Mesendoderm (in vitro differentiated cells): Measurements from ENCODE around the gene CPED1.

Source experiments
- DNase-seq: peaks from one replicate; pipeline ENCODE4 v3.0.0; 2013
- H2AK5ac ChIP-seq: 2 replicates; pipeline ENCODE4 v1.6.1; 2013; ENCODE audit warnings: low read length, inconsistent platforms
- H2BK120ac ChIP-seq: 2 replicates; pipeline ENCODE4 v1.6.1; 2013; ENCODE audit warnings: low read depth, mild to moderate bottlenecking, low read length, moderate library complexity, mixed read lengths
- H2BK15ac ChIP-seq: replicated peaks from 2 replicates; pipeline ENCODE4 v1.6.1; 2013; ENCODE audit warnings: low read depth, mild to moderate bottlenecking, moderate library complexity
- H2BK5ac ChIP-seq: 2 replicates; pipeline ENCODE4 v1.6.1; 2013; ENCODE audit warnings: low read length, inconsistent platforms
- H3K18ac ChIP-seq: 2 replicates; pipeline ENCODE4 v1.6.1; 2013; ENCODE audit warnings: mild to moderate bottlenecking, low read length, mixed read lengths
- H3K23ac ChIP-seq: one replicate; pipeline ENCODE4 v1.6.1; 2013; ENCODE audit warnings: low read length
- H3K27ac ChIP-seq: 2 replicates; pipeline ENCODE4 v1.5.1; 2013; ENCODE audit warnings: low read depth, mild to moderate bottlenecking, inconsistent platforms, low read length, moderate library complexity
- H3K27me3 ChIP-seq: 2 replicates; pipeline ENCODE4 v1.6.1; 2013; ENCODE audit warnings: low read length, control low read depth, mild to moderate bottlenecking, inconsistent platforms; ENCODE audit not compliant: insufficient read depth, poor library complexity
- H3K36me3 ChIP-seq: 2 replicates; pipeline ENCODE4 v1.6.1; 2013; ENCODE audit warnings: low read length, inconsistent platforms; ENCODE audit not compliant: control insufficient read depth, insufficient read depth
- H3K4ac ChIP-seq: one replicate; pipeline ENCODE4 v1.6.1; 2013; ENCODE audit warnings: low read depth, mild to moderate bottlenecking, low read length, moderate library complexity
- H3K4me1 ChIP-seq: 2 replicates; pipeline ENCODE4 v1.6.1; 2013; ENCODE audit warnings: low read depth, low read length, inconsistent platforms; ENCODE audit not compliant: control insufficient read depth
- H3K4me2 ChIP-seq: 2 replicates; pipeline ENCODE4 v1.6.1; 2013; ENCODE audit warnings: low read length
- H3K4me3 ChIP-seq: 2 replicates; pipeline ENCODE4 v1.5.1; 2013; ENCODE audit warnings: mild to moderate bottlenecking, low read length
- H3K56ac ChIP-seq: one replicate; pipeline ENCODE4 v1.6.1; 2013; ENCODE audit warnings: low read length
- H3K79me1 ChIP-seq: 2 replicates; pipeline ENCODE4 v1.6.1; 2013; ENCODE audit warnings: low read length, inconsistent platforms
- H3K79me2 ChIP-seq: 2 replicates; pipeline ENCODE4 v1.6.1; 2013; ENCODE audit warnings: mild to moderate bottlenecking, low read length; ENCODE audit not compliant: control insufficient read depth, insufficient read depth
- H3K9ac ChIP-seq: 2 replicates; pipeline ENCODE4 v1.6.1; 2013; ENCODE audit warnings: low read length, inconsistent platforms
- H4K5ac ChIP-seq: one replicate; pipeline ENCODE4 v1.6.1; 2013; ENCODE audit warnings: low read length
- H4K8ac ChIP-seq: one replicate; pipeline ENCODE4 v1.6.1; 2013; ENCODE audit warnings: low read depth, mild to moderate bottlenecking, control low read depth, low read length, moderate library complexity
- whole genome bisulfite sequencing: extraction: QIAGEN DNeasy Blood & Tissue Kit; methylation state at CpG from one replicate; pipeline ENCODE4 v1.1.7; 2013; ENCODE audit warnings: low lambda C conversion rate, missing lambda C conversion rate; ENCODE audit not compliant: insufficient coverage; ENCODE audit errors: extremely low coverage; 5-methylcytosine and 5-hydroxymethylcytosine counted together

CPED1 gene

GRCh38 chr7:121042195-121042594 lies 53.7 kb downstream of the CPED1 start:
- WGBS: no CpG with 5 or more reads among the region's 2 CpGs
- no peaks in the 10 kb centered on the region for H3K79me2 ChIP-seq

GRCh38 chr7:121042899-121043298 lies 54.4 kb downstream of the CPED1 start:
- Histone ChIP-seq H2BK15ac (no peak overlapping the region), H3K23ac (no peak overlapping the region), H2BK5ac (no peak overlapping the region), H3K4me1 (no peaks in the 10 kb centered on the region), H2AK5ac (no peak overlapping the region), H3K27me3 (no peaks in the 10 kb centered on the region), H4K8ac (no peak overlapping the region), H4K5ac (no peak overlapping the region), H3K4ac (no peak overlapping the region), H3K4me3 (no peak overlapping the region), H3K27ac (no peak overlapping the region), H3K4me2 (no peak overlapping the region), H3K56ac (no peak overlapping the region), H3K36me3 (no peaks in the 10 kb centered on the region), H3K79me1 (no peaks in the 10 kb centered on the region), H3K18ac (no peak overlapping the region), H3K9ac (no peak overlapping the region), H2BK120ac (no peak overlapping the region), H3K79me2 (no peaks in the 10 kb centered on the region)
- no peak for DNase-seq
- no CpG with 5 or more reads among the region's 3 CpGs for whole genome bisulfite sequencing

More at GRCh38 chr7:121042195-121042594, 53.7 kb downstream of the CPED1 start:
- H3K4me3 ChIP-seq: no peak overlapping the region
- no peak overlapping the region for H2BK15ac ChIP-seq
- no peak overlapping the region for H3K9ac ChIP-seq
- H3K36me3 ChIP-seq: no peaks in the 10 kb centered on the region
- H3K79me1 ChIP-seq: no peaks in the 10 kb centered on the region
- no peak overlapping the region for H4K5ac ChIP-seq
- no peaks in the 10 kb centered on the region for H3K27me3 ChIP-seq
- no peak overlapping the region for H2BK5ac ChIP-seq
- no peak overlapping the region for H4K8ac ChIP-seq
- no peak overlapping the region for H2BK120ac ChIP-seq
- no peak overlapping the region for H3K18ac ChIP-seq
- H3K4me2 ChIP-seq: no peak overlapping the region
- H3K4me1 ChIP-seq: no peaks in the 10 kb centered on the region
- H3K4ac ChIP-seq: no peak overlapping the region
- no peak overlapping the region for H3K23ac ChIP-seq
- H3K56ac ChIP-seq: no peak overlapping the region
- H2AK5ac ChIP-seq: no peak overlapping the region
- no peak for DNase-seq
- no peak overlapping the region for H3K27ac ChIP-seq

GRCh38 chr7:121043314-121044234 lies 55.1 kb downstream of the CPED1 start:
- H3K4me3 ChIP-seq: no peak overlapping the region
- no peak overlapping the region for H2BK5ac ChIP-seq
- H3K79me2 ChIP-seq: no peaks in the 10 kb centered on the region
- no peaks in the 10 kb centered on the region for H3K4me1 ChIP-seq
- H3K56ac ChIP-seq: no peak overlapping the region
- H3K4ac ChIP-seq: no peak overlapping the region
- H3K4me2 ChIP-seq: no peak overlapping the region
- H2BK120ac ChIP-seq: no peak overlapping the region
- no peak overlapping the region for H2AK5ac ChIP-seq
- H3K18ac ChIP-seq: no peak overlapping the region
- no peak overlapping the region for H4K5ac ChIP-seq
- no peak overlapping the region for H3K23ac ChIP-seq
- H3K79me1 ChIP-seq: no peaks in the 10 kb centered on the region
- H3K27ac ChIP-seq: no peak overlapping the region
- no peak overlapping the region for H2BK15ac ChIP-seq
- H4K8ac ChIP-seq: no peak overlapping the region
- no peaks in the 10 kb centered on the region for H3K36me3 ChIP-seq
- DNase-seq: no peak
- no CpG with 5 or more reads among the region's 4 CpGs for WGBS
- H3K9ac ChIP-seq: no peak overlapping the region
- H3K27me3 ChIP-seq: no peaks in the 10 kb centered on the region

GRCh38 chr7:121045090-121045489 lies 56.6 kb downstream of the CPED1 start:
- Histone ChIP-seq H3K4me3 (no peak overlapping the region), H2BK15ac (no peak overlapping the region), H3K4me1 (peaks cover 4% of the 10 kb centered on the region), H3K18ac (no peak overlapping the region), H2AK5ac (no peak overlapping the region), H3K56ac (no peak overlapping the region), H3K9ac (no peak overlapping the region), H3K79me1 (no peaks in the 10 kb centered on the region), H3K36me3 (no peaks in the 10 kb centered on the region), H4K8ac (no peak overlapping the region), H3K27ac (no peak overlapping the region), H4K5ac (no peak overlapping the region), H2BK120ac (no peak overlapping the region), H3K4me2 (no peak overlapping the region), H3K27me3 (no peaks in the 10 kb centered on the region), H2BK5ac (no peak overlapping the region), H3K23ac (no peak overlapping the region), H3K4ac (no peak overlapping the region), H3K79me2 (no peaks in the 10 kb centered on the region)
- WGBS: no CpG with 5 or more reads among the region's 1 CpG
- no peak for DNase-seq

GRCh38 chr7:121046009-121046408 lies 57.5 kb downstream of the CPED1 start:
- Histone ChIP-seq H3K56ac (no peak overlapping the region), H3K18ac (no peak overlapping the region), H3K27me3 (no peaks in the 10 kb centered on the region), H2BK120ac (no peak overlapping the region), H2BK15ac (no peak overlapping the region), H3K4ac (no peak overlapping the region), H3K79me2 (no peaks in the 10 kb centered on the region), H3K23ac (no peak overlapping the region), H4K8ac (no peak overlapping the region), H3K36me3 (no peaks in the 10 kb centered on the region), H2BK5ac (no peak overlapping the region), H3K27ac (no peak overlapping the region), H4K5ac (no peak overlapping the region), H3K4me3 (no peak overlapping the region), H3K9ac (no peak overlapping the region), H3K4me2 (no peak overlapping the region), H2AK5ac (no peak overlapping the region), H3K79me1 (no peaks in the 10 kb centered on the region), H3K4me1 (peaks cover 4% of the 10 kb centered on the region)
- WGBS: 100% methylated on average over 1 of the region's 4 CpGs
- DNase-seq: no peak
